Hepatocyte (in vitro differentiated cells): ENCODE data around the gene RAB43. TPM values are rescaled to one million over a fixed set of nuclear protein-coding genes. Genes with fewer than 3 reads are reported as not detected.

Source experiments
- DNase-seq: peaks from one replicate; pipeline ENCODE4 v3.0.0-alpha.2; 2016; ENCODE audit warnings: low spot score
- H2AFZ ChIP-seq: fragments of 200-600 bp; sonication (generic); 2 replicates; pipeline ENCODE4 v1.6.0; 2016; ENCODE audit warnings: antibody characterized with exemption, mild to moderate bottlenecking
- H3K27ac ChIP-seq: fragments of 200-600 bp; sonication (generic); 2 replicates; pipeline ENCODE4 v1.5.1; 2016; ENCODE audit warnings: mild to moderate bottlenecking
- H3K27me3 ChIP-seq: fragments of 200-600 bp; sonication (generic); 2 replicates; pipeline ENCODE4 v1.6.1; 2016
- H3K36me3 ChIP-seq: fragments of 200-600 bp; sonication (generic); replicated peaks from 2 replicates; pipeline ENCODE4 v1.5.1; 2016; ENCODE audit warnings: low read depth; ENCODE audit not compliant: insufficient read depth
- H3K4me1 ChIP-seq: fragments of 200-600 bp; sonication (generic); 2 replicates; pipeline ENCODE4 v1.5.1; 2016; ENCODE audit warnings: mild to moderate bottlenecking, moderate library complexity; ENCODE audit not compliant: insufficient read depth
- H3K4me2 ChIP-seq: fragments of 200-600 bp; sonication (generic); 2 replicates; pipeline ENCODE4 v1.6.0; 2016
- H3K4me3 ChIP-seq: fragments of 200-600 bp; sonication (generic); 2 replicates; pipeline ENCODE4 v1.5.1; 2016; ENCODE audit warnings: mild to moderate bottlenecking
- H3K79me2 ChIP-seq: fragments of 200-600 bp; sonication (generic); 2 replicates; pipeline ENCODE4 v1.6.0; 2017; ENCODE audit warnings: mild to moderate bottlenecking
- H3K9me2 ChIP-seq: fragments of 200-600 bp; sonication (generic); replicated peaks from 2 replicates; pipeline ENCODE4 v1.6.0; 2017; ENCODE audit warnings: mild to moderate bottlenecking; ENCODE audit not compliant: insufficient read depth
- H3K9me3 ChIP-seq: fragments of 200-600 bp; sonication (generic); 2 replicates; pipeline ENCODE4 v1.5.1; 2016; ENCODE audit warnings: low read depth, mild to moderate bottlenecking
- H4K20me1 ChIP-seq: fragments of 200-600 bp; sonication (generic); 2 replicates; pipeline ENCODE4 v1.6.0; 2016; ENCODE audit warnings: mild to moderate bottlenecking; ENCODE audit not compliant: insufficient read depth, poor library complexity, severe bottlenecking
- CTCF ChIP-seq: fragments of 200-600 bp; sonication (generic); IDR thresholded peaks from 2 replicates; pipeline ENCODE4 v1.5.1; 2016; ENCODE audit warnings: antibody characterized with exemption, mild to moderate bottlenecking; ENCODE audit not compliant: poor library complexity
- EZH2 ChIP-seq: fragments of 200-600 bp; sonication (generic); IDR thresholded peaks from 2 replicates; pipeline ENCODE4 v1.6.1; 2016; ENCODE audit warnings: antibody characterized with exemption, mild to moderate bottlenecking, borderline replicate concordance
- EZH2phosphoT487 ChIP-seq: fragments of 200-600 bp; sonication (generic); IDR thresholded peaks from one replicate; pipeline ENCODE4 v1.6.1; 2018; ENCODE audit warnings: antibody characterized with exemption, mild to moderate bottlenecking, low read depth, moderate library complexity; ENCODE audit not compliant: unreplicated experiment, severe bottlenecking
- WGBS: methylation state at CpG from one replicate; pipeline ENCODE4 v1.1.6; 2016; ENCODE audit warnings: low lambda C conversion rate; ENCODE audit errors: missing lambda C conversion rate; 5-methylcytosine and 5-hydroxymethylcytosine counted together
- polyA plus RNA-seq: library from polyadenylated mRNA; unstranded; fragments of >200 nt; fragmentation: Nextera tagmentation; extraction: Ambion mirVana; gene quantifications from 2 replicates; pipeline ENCODE4 v1.2.1, GENCODE V29; 2016
- total RNA-seq: library from RNA; depleted of rRNA; stranded (reverse); fragments of >200 nt; gene quantifications from 2 replicates; pipeline ENCODE4 v1.2.3, GENCODE V29; 2014

RAB43 gene
- total and polyA plus RNA-seq, 2 experiments from 2014 or later = 23.5 to 27.1 TPM

DNA sequence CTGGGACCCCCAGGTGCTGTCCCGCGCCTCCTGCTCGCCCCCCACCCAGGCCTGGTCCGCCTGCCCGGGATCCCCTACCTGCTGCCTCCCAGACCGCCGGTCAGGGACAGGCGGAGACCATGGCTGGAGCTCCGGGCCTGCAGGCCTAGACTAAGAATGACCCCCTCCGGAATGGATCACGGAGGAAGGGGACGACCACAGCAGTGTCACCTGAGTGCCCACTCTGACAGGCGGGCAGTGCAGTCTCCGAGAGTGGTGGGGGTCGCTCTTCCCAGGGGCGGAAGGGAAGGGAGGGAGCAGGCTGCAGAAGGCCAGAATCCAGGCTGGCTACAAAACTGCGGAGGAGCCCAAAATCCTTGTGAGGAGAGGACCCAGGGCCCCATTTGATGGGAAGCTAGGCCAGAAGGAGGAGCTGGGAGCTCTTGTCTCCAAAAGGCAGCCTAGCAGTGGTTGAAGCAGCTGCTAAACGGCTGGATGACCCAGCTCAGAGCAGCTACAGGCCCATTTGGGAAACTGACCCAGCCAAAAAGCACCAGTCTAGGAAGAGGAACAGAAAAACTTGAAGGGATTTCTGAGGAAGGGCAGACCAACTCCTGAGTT, 908 bp upstream of the RAB43 start:
- Histone ChIP-seq H3K9me2 (no peaks in the 10 kb centered on the region), H3K9me3 (no peaks in the 10 kb centered on the region), H3K36me3 (no peaks in the 10 kb centered on the region), H4K20me1 (peaks cover 14% of the 10 kb centered on the region), H3K27me3 (no peaks in the 10 kb centered on the region), H3K4me3 (no peak overlapping the region), H3K4me2 (peak overlapping the region; percentile 90), H2AFZ (peak overlapping the region; percentile 54), H3K4me1 (peaks cover 32% of the 10 kb centered on the region), H3K79me2 (peaks cover 28% of the 10 kb centered on the region), H3K27ac (peak overlapping the region; percentile 87)
- 29% methylated on average over 15 of the region's 18 CpGs for WGBS
- TF ChIP-seq EZH2 = no peak
- TF ChIP-seq EZH2phosphoT487 = no peak
- TF ChIP-seq CTCF = no peak
- peak; percentile 40 for DNase-seq

GRCh38 chr3:129121016-129121791, 400 bp downstream of the RAB43 start:
- no peaks in the 10 kb centered on the region for H3K36me3 ChIP-seq
- H3K4me1 ChIP-seq = peaks cover 40% of the 10 kb centered on the region
- peaks cover 41% of the 10 kb centered on the region for H3K79me2 ChIP-seq
- peak overlapping the region; percentile 63 for H3K4me3 ChIP-seq
- peaks cover 26% of the 10 kb centered on the region for H4K20me1 ChIP-seq
- peak overlapping the region; percentile 87 for H3K27ac ChIP-seq
- H2AFZ ChIP-seq = peak overlapping the region; percentile 57
- peak; percentile 46 for DNase-seq
- H3K9me3 ChIP-seq = no peaks in the 10 kb centered on the region
- TF ChIP-seq EZH2phosphoT487 (no peak), CTCF (no peak), EZH2 (no peak)
- peak overlapping the region; percentile 90 for H3K4me2 ChIP-seq
- no peaks in the 10 kb centered on the region for H3K9me2 ChIP-seq
- 2% methylated on average over 22 of the region's 80 CpGs for WGBS
- no peaks in the 10 kb centered on the region for H3K27me3 ChIP-seq

- 4% methylated on average over 17 of the region's 18 CpGs for WGBS
- Histone ChIP-seq H3K27me3 (no peaks in the 10 kb centered on the region), H3K4me2 (peak overlapping the region; percentile 90), H2AFZ (no peak overlapping the region), H3K79me2 (peaks cover 49% of the 10 kb centered on the region), H3K4me3 (peak overlapping the region; percentile 63), H3K9me2 (no peaks in the 10 kb centered on the region), H3K4me1 (peaks cover 40% of the 10 kb centered on the region), H3K36me3 (no peaks in the 10 kb centered on the region), H3K27ac (peak overlapping the region; percentile 90), H3K9me3 (no peaks in the 10 kb centered on the region), H4K20me1 (peaks cover 27% of the 10 kb centered on the region)
- peak; percentile 93 for DNase-seq
- TF ChIP-seq CTCF (peak; percentile 19), EZH2 (no peak)
These were observed 1.2 kb downstream of the RAB43 start for GRCh38 chr3:129120254-129121004.
